Peyer's patch (tissue), 4 donors: ENCODE data around the gene CAMK2B.

Experiments used
- CTCF ChIP-seq, 6 experiments: fragments of 450-650 bp in 4 of 6; fragments of 200-600 bp in 2 of 6; sonication (generic) in 1 of 6; IDR thresholded peaks; one replicate each; pipeline ENCODE4 v1.5.1; 2017 to 2019; ENCODE audit warnings: antibody characterized with exemption in 6 of 6, mild to moderate bottlenecking in 3 of 6, moderate library complexity in 1 of 6
- POLR2A ChIP-seq, 2 donors: fragments of 450-650 bp; IDR thresholded peaks; one replicate each; pipeline ENCODE4 v1.5.1; 2017; ENCODE audit warnings: antibody characterized with exemption in 2 of 2, mild to moderate bottlenecking in 2 of 2, moderate library complexity in 2 of 2

GRCh38 chr7:44232396-44232795 is 93.0 kb downstream of the CAMK2B start:
- TF ChIP-seq CTCF (IDR thresholded peaks at IDR 0.05) (no peak), POLR2A (IDR thresholded peaks at IDR 0.05) (no peak)
